Right lobe of liver (tissue), 4 donors: ENCODE measurements around the gene LURAP1L.

ENCODE experiments used
- POLR2A ChIP-seq: fragments of 450-650 bp; IDR thresholded peaks from one replicate; pipeline ENCODE4 v1.6.1; 2017; ENCODE audit warnings: antibody characterized with exemption, mild to moderate bottlenecking
- TF ChIP-seq, protein P1 (sequence below), 4 donors: fragments of 200-600 bp in 3 of 4; fragments of 450-650 bp in 1 of 4; IDR thresholded peaks; one replicate each; pipeline versions ENCODE4 v1.5.1 to v1.8.0; 2016 to 2022; ENCODE audit warnings: antibody characterized with exemption in 4 of 4, mild to moderate bottlenecking in 2 of 4
- donor health status: DM: no; HTN: no; CAD: no.
- donor health status: DM: no; HTN: no; CAD: no.
- donor health status: DM: no; HTN: yes; CAD: no.

DNA sequence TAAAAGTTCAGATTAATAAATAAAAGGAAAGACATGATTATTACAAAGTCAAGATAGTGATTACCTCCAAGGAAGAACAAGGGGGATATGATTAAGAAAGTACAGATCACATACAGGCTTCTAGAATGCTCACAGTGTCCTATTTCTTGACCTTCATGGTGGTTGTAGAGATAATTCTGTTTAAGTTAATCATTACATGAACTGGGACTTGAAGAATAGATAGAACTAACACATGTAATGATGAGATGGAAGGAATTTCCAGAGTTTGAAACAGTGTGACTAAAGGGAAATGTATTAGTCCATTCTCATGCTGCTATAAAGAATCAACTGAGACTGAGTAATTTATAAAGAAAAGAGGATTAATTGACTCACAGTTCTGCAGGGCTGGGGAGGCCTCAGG, 72.7 kb downstream of the LURAP1L start:
- TF ChIP-seq, protein P1, sequence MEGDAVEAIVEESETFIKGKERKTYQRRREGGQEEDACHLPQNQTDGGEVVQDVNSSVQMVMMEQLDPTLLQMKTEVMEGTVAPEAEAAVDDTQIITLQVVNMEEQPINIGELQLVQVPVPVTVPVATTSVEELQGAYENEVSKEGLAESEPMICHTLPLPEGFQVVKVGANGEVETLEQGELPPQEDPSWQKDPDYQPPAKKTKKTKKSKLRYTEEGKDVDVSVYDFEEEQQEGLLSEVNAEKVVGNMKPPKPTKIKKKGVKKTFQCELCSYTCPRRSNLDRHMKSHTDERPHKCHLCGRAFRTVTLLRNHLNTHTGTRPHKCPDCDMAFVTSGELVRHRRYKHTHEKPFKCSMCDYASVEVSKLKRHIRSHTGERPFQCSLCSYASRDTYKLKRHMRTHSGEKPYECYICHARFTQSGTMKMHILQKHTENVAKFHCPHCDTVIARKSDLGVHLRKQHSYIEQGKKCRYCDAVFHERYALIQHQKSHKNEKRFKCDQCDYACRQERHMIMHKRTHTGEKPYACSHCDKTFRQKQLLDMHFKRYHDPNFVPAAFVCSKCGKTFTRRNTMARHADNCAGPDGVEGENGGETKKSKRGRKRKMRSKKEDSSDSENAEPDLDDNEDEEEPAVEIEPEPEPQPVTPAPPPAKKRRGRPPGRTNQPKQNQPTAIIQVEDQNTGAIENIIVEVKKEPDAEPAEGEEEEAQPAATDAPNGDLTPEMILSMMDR (IDR thresholded peaks at IDR 0.05) = no peak
- no peak for TF ChIP-seq POLR2A
